ENCODE data around the gene GSTM5.
"Not testable (repeated sequence)": the region's sequence is repeated elsewhere in the genome, so short reads cannot be mapped to it uniquely, and the experiment has no call there.

The GSTM5 gene

DNA sequence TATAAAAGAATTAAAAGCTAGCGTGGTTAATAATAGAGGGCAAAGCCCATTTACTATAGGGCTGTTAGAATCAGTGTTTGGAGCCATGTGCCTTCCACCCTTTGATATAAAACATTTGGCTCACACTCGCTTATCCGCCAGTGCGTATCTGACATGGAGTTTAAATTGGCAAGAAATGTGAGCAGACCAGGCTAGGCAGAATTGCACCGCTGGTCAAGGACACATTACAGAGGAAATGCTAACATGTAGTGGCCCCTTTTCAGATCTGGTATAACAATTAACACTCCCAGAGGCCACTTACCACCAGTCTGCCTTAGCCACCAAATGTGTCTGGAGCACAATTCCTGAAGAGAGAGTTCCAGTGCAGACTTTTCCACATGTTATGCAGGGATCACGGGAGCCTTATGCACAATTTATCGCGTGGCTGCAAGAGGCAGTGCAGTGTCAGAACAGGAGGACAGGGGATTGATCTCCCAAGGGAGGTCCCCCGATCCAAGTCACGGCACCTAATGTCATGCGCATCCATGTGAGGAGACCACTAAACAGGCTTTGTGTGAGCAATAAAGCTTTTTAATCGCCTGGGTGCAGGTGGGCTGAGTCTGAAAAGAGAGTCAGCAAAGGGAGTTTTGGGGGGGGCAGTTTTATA lies 14.8 kb downstream of the GSTM5 start:
- no peak overlapping the region for H3K4me3 ChIP-seq (ENCODE audit: low read depth, low read length)

DNA sequence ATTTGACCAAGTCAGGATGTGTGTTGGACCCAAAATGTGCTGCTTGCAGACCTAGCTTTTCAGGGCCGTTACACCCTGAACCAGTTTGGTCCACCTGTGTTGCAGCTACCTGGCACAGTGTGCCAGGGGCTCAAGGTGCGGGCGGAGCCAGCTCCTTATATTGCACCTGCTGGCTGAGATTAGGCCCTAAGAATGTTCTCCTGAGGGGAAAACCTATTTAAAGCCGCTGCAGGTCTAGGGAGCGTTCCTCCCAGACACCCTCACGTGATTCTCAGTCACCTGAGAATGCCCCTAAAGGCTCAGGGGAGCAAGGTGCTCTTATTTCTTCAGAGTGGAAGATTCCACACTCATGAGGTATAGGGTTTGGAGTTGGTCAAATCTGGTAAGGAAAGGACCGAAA lies 16.8 kb downstream of the GSTM5 start:
- no peak overlapping the region for H3K4me3 ChIP-seq (ENCODE audit: low read depth, low read length)

DNA sequence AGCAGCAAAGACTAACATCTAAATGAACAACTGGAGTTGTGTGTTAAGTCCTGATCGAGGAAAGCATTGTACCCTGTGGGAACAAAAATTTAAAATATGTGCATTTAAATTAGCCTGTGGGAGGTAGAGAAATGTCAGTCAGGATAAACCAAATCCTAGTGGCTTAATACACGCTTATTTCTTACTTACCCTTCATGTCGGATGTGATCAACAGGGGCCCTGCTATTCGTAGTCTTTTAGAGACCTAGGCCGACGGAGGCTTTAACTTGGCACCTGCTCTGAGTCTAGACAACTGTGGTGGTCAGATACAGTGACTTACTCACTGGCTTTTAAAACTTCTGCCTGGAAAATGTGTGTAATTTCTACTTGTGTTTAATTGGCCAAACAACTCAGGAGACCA lies 18.6 kb downstream of the GSTM5 start:
- no peak overlapping the region for H3K4me3 ChIP-seq (ENCODE audit: low read depth, low read length)

DNA sequence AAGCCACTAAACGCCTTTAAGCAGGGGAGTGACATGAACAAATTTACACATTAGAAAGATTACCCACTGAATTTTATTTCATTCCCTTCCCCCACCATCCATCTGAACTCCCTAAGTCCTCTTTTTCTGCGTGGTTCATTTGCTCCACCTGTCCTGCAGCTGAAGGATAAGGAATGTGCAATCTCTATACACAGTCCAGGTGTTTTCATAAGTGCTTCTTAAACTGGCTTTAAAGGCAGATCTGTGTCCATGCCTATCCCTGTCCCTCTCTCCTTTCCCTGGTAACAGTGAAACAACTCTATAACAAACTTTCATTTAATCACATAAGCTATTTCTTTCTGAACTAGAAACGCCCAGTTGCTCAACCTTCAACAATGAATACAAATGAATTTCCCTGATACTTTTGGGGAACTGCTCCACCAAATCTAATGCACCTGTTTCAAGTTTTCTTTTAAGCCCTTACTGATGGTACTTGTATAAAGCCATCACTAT lies 20.4 kb downstream of the GSTM5 start:
- no peak overlapping the region for H3K4me3 ChIP-seq (ENCODE audit: low read depth, low read length)

DNA sequence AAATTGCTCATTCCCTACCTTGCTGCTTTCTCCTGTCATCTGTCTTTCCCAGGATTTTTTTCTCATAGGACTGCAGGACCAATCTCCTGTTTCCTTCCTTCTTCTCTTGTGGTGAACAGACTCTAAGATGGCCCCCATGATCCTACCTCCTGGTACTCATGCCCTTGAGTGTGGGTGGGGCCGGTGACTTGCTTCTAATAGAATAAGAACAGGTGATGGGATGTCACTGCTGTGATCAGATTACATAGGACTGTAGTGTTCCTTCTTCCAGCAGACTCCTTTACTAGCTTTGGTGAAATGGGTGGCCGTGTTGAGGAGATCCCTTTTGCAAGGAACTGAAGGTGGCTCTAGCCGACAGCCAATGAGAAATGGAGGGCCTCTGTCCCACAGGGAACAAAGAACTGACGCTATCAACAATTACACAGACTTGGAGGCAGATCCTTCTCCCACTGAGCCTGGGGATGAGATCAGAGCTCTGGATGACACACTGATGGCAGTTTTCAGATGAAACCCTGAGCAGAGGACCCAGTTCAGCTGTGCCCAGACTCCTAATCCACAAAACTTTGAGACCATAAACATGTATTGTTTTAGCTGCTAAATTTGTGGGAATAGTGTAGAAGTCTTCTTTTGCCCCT lies 21.3 kb downstream of the GSTM5 start:
- H3K4me3 ChIP-seq (ENCODE audit: low read depth, low read length), result no peak overlapping the region

DNA sequence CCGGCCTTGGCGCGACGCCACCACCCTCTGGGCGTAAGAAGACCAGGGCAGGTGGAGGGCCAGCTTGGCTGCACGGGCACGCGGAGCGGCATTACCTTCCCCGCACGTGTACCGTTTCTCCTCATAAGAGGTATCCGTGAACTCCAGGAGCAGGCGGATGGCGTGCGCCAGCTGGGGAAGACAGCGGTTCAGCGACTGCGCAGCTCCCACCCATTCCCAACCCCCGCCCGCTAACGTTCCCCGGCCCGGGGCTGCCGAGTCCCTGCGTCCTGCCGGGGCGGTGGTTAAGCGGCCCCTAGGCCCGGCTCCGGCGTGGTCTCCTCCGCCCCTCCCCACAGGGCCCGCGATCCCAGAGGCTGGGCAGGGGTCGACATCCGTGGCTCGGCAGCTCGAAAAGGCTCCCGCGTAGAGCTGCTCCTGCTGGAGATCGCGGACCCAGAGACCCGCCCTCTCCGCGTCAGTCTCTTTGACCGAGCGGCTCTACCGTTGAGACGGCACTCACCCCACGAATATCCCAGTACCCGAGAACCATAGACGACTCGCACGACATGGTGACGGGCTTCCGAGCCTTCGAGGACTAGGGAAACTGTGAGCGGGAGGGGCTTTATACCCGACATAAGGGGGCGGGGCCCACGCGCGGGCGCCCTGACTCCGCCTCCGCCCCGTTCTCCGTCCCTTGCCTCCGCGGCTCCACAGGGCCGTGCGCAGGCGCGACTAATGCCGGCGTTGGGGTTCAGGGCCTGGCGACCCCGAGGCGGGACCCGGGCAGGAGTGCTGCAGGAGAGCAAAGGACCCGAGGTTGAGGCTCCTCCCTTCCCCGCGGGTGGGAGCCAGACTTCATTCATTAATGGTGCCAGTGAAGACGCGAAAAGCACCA lies 27.9 kb downstream of the GSTM5 start:
- peak overlapping the region; percentile 44 for H3K4me3 ChIP-seq (ENCODE audit: low read depth, low read length)

DNA sequence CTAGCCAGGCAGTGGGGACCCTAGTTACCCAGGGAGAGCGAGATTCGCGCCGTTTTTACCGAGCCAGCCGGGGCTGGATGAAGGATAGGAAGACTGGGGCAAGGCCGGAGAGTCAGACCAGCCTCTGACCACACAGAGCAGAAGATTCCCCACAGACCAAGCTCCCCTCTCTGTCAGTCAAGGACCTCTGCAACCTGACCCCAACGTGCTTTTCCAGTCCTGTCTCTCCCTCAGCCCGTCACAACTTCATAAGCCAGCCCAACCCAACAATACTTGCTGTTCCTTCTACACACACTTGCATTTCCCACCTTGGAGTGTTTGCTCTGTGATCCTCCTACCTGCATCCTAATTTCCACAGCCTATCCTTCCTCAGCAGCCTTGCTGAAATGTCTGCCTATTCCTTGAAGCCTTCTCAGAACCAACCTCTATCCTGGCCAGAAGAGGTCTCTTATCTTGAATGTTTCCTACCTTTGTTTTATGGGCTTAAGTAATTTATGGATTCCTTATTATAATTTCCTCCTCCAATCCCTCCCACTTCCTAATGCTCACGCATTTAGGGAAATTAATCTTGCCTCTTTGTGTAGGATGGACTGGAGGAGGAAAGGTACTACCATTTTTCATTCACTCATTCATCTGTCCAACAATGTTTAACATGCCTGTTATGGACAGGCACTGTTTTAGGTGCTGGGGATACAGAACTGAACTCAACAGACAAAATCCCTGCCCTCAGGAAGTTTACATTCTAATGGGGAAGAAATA lies 28.7 kb downstream of the GSTM5 start, which contains the start of gene GSTM3:
Gene GSTM3 (minus strand): TSS at position 424 of the 759 bp plus-strand sequence. CDS start 751 bp downstream, outside the sequence.
- H3K4me3 ChIP-seq (ENCODE audit: low read depth, low read length), result peak within 1 kb of the TSS; percentile 44

DNA sequence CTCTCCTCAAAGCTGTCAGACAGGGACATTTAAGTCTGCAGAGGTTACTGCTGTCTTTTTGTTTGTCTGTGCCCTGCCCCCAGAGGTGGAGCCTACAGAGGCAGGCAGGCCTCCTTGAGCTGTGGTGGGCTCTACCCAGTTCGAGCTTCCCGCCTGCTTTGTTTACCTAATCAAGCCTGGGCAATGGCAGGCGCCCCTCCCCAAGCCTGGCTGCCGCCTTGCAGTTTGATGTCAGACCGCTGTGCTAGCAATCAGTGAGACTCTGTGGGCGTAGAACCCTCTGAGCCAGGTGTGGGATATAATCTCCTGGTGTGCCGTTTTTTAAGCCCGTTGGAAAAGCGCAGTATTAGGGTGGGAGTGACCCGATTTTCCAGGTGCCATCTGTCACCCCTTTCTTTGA lies 36.3 kb downstream of the GSTM5 start:
- H3K4me3 ChIP-seq (ENCODE audit: low read depth, low read length), result not testable (repeated sequence)

DNA sequence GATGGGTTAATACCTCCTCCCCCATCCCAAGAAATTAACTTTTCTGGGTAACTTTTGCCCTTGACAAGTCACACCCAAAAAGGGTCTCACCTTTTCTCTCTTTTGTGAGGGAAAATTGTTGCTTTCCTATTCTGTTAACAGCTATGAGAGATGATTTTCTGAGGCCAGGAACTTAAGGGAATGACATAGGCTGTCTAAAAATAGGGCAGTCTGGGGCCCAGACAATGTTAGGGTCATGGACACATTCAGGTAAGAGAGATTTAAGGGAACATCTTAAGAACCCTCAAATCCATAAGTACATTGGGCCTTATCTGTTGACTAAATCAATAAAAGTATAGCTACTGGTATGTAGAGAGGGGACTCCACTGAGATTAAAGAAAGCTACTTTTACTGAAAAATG lies 37.2 kb downstream of the GSTM5 start:
- no peak overlapping the region for H3K4me3 ChIP-seq (ENCODE audit: low read depth, low read length)

DNA sequence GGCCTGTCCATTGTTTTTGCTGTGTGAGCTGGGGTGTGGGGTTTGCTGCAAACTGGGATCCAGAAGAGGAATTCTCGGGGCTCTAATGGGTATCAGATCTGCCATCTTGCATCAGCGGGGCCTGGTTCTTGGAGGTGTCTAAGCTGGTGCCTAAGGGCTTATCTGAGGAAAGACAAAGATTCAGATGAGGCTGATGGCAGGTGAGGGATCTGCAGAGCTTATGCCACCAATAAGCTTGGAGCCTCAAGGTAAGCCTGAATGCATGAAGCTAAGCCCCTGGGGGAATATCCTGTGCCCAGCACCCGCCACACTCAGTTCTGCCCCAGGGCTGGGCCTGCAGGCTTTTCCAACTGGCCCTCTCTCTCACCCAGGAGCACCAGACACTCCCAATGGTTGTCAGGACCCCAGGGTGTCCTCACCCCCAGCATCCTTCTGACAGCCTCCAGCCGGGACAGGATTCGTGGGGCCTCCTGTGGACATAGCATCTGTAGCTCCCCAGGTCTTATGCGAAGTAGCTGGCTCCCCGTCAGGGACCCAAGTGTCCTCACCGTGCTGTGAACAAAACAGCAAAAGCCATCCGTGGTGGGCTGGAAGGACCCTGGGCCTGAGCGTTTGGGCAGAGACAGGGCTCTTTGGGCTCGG lies 38.3 kb downstream of the GSTM5 start:
- H3K4me3 ChIP-seq (ENCODE audit: low read depth, low read length), result no peak overlapping the region

DNA sequence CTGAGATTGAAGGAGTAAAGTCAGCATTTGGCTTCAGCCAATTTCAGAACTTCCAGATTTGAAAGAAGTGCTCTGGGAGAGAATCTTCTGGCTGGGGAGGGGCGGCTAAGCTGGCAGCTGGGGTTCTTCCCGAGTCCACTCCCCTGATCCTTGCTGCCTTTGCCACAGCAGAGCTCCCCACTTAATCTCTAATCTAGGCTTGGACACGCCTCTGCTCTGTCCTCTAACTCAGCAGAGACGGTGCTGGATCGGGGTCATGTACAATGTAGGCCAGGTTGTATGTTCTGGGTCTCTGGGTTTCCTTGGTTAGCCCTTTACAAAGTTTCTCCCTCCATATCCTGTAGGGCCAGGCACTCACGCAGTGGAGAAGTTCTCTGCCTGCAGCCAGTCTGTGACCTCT lies 38.9 kb downstream of the GSTM5 start:
- no peak overlapping the region for H3K4me3 ChIP-seq (ENCODE audit: low read depth, low read length)

DNA sequence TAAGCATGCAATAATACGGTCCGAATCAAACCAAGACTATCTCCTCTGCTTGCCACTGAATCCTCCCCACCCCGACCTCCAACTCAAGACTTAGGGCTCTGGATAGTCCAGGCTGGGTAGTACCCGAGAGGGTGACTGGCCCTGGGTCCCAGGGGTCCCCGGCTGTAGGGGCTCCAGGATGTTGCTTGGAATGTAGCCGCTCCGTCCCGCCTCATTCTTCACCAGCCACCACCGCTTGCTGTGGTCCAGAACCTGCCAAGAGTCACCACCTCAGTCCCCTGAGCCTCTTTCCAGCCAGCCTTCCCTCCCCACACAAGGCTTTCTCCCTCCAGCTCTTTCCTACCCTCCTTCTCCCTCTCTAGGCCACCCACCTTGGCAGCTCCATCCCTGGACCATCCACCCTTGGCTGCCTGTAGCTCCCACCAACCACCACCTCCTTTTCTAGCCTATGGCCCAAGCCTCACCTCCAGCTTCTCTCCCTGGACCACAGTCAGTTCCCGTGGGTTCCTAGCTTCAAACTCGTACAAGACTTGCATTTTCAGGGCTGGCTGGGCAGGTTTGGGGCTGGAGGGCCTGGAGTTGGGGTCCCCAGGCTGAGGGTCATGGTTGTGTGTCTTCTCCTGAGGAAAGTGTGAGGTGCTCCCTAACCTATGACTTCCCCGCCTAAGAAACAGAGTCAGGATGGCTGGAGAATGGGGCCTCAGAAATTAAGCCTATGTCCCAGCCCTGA lies 39.6 kb downstream of the GSTM5 start:
- H3K4me3 ChIP-seq (ENCODE audit: low read depth, low read length), result no peak overlapping the region

DNA sequence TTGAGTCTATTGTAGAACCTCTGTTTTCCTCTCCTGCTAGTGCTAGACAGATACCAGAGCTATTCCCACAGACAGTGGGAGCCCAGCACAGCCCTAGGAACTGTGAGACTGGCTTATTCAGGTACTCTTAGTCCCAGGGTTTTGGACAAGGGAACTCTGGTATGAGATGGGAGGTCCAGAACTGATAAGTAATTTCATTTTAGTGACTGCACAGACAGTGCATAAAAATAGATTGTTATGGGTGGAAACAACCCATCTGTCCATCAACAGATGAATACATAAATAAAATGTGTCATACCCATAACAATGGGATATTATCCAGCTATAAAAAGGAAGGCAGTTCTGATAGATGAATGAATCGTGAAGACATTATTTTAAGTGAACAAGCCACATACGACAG lies 42.7 kb downstream of the GSTM5 start:
- H3K4me3 ChIP-seq (ENCODE audit: low read depth, low read length), result no peak overlapping the region

DNA sequence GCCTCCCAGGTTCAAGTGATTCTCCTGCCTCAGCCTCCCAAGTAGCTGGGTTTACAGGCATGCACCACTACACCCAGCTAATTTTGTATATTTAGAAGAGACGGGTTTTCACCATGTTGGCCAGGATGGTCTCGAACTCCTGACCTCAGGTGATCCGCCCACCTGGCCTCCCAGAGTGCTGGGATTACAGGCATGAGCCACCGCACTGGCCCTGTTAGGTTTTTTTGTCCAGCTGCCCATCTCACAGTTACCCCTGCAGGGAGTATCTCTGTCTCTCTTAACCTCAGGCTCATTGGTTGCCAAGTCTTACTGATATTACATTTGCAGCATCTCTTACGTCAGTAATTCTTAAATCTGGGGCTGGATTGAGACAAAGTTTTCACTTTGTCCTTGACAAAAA lies 44.3 kb downstream of the GSTM5 start:
- H3K4me3 ChIP-seq (ENCODE audit: low read depth, low read length), result not testable (repeated sequence)

DNA sequence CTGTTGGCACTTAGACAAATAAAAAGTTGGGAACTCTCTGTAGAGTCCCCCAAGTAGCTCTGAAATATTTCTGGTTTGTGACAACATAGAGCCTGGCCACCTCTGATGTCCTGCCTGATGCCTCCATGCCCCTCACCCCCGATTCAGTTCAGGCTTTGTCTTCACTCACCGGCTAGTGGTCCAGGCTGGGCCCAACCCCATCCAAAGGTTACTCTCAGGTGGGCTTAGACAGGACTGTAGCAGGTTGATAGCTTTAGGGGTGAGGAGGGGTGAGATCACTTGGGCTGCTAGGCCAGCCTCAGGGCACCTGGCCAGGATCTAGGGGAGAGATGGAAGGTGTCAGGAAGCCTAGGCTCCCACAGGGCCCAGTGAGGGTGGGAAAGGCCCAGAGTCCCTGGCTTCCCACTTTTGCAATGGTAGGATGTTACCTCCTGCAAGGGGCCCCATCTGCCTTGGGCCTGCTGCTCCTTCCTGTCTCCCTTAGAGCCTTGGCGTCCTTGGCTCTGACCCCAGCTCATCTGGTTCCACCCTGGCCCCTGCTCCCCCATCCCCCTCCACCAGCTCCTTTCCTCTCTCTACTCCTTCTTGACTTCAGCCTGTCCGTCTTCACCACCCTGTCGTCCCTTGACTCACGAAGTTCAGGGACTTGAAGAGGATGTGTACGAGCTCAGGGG lies 44.9 kb downstream of the GSTM5 start:
- H3K4me3 ChIP-seq (ENCODE audit: low read depth, low read length), result no peak overlapping the region

DNA sequence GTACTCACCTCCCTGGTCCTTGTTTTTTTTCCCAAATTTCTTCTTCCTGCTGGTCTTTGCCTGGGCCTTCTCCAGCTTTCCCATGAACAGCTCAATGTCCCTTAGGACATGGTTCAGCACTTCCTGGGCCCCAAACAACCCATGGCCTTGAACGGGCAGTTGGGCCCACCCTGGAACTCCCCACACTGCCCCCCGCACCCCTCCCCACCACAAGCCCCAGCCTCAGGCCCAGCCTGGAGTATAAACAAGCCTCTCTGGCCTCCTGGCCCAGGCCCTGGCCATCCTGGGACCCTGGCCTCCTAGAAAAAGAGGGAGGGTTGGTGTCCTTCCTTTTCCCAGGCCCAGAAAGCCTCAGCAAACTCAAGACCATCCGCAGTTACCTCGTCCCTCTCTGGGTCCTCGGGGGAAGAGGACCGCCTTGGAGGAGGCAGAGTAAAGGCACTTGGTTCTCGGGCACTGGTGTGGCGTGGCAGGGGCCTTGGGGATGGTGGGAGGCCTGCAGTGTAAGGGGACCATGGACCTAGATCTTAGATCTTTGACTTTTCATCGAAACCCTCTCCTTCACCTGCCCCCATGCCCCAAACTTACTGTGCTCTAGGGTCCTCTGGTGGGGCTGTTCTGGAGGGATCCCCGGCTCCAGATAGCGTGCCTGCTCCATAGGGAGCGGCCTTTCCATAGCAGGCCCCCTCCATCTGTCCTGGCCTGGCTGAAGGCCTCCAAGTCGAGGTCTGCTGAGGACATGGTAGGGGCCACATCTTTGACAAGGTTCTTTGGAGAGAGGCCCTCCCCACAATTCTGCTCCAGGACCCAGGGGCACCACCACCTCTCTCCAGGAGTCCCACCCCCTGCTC lies 46.1 kb downstream of the GSTM5 start:
- H3K4me3 ChIP-seq (ENCODE audit: low read depth, low read length), result no peak overlapping the region

DNA sequence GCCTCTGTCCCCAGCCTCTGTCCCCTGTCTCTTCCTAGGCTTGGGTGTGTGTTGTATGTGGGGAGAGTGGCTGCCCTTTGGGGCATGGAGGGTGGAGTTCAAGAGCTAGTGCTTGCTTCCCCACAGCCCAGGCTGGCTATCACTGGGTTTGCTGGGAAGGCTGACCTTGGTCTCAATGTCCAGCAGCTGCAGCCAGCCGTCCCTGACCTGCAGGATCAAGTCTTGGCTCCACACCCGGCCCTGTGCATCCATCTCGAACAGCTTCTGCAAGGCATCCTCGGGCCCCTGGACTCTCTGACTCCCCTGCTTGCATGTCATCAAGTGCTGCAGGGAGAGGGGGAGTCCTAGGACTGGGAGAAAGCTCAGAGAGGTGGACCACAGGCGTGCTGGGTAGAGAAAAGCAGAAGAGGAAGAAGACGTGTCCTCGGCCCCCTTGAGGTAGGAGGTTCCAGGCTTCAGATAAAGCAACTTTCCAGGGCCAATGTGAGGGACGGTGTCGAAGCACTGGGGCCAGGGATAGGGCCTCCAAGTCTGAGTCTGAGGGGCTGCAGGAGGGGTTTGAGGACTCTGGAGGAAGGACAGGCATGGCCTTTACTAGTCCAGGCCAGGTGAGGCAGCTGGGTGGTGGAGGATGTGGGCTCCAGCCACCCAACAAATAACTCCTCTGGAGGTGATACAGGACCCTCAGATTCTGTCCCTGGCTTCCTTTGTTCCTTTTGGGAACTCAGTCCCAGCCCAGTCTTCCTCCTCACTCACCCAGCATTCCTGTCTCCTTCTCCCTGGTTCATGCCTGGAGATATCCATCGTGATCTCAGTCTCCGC lies 47.7 kb downstream of the GSTM5 start:
- no peak overlapping the region for H3K4me3 ChIP-seq (ENCODE audit: low read depth, low read length)
